Caco-2 (cell line): ENCODE data around the gene EXOC6. TPM values are rescaled to one million over a fixed set of nuclear protein-coding genes. Genes with fewer than 3 reads are reported as not detected.

ENCODE experiments used
- BruUV-seq: library from RNA; stranded (reverse); fragments of 400-500 nt; replicated peaks from 2 replicates; lab custom pipeline; 2021; lab: Mats Ljungman, UMichigan
- CTCF ChIA-PET: fragments of 300-600 bp; sonication (Branson Sonifier 250); formaldehyde crosslinking; loops from one replicate; lab custom pipeline; 2022; ENCODE audit warnings: antibody characterized with exemption; lab: Charles Lee
- POLR2A ChIA-PET: fragments of 300-600 bp; sonication (Branson Sonifier 250); formaldehyde crosslinking; loops from one replicate; lab custom pipeline; 2022; ENCODE audit warnings: antibody characterized with exemption; lab: Charles Lee
- DNase-seq, 2 experiments: peaks; one replicate each; pipeline versions ENCODE4 v3.0.0 to v3.0.0-alpha.2; 2020 to 2022
- H3K27me3 ChIP-seq: replicated peaks from 2 replicates; pipeline ENCODE4 v1.6.0; 2011; ENCODE audit warnings: low read length; ENCODE audit not compliant: control insufficient read depth, insufficient read depth
- H3K36me3 ChIP-seq: 2 replicates; pipeline ENCODE4 v1.5.1; 2011; ENCODE audit warnings: low read length; ENCODE audit not compliant: control insufficient read depth, insufficient read depth
- H3K4me1 ChIP-seq: fragments of 250-450 bp; sonication (Bioruptor Pico); 2 replicates; pipeline ENCODE4 v1.5.1; 2020; ENCODE audit warnings: mild to moderate bottlenecking
- H3K4me3 ChIP-seq: 2 replicates; pipeline ENCODE4 v1.5.1; 2011; ENCODE audit warnings: low read depth, mild to moderate bottlenecking, control low read depth, low read length
- H3K9me3 ChIP-seq: fragments of 250-450 bp; sonication (Bioruptor Pico); 2 replicates; pipeline ENCODE4 v1.5.1; 2020; ENCODE audit warnings: mild to moderate bottlenecking, moderate library complexity
- H3K27ac Mint-ChIP-seq: one replicate; pipeline ENCODE4 v1.8.0; 2022; ENCODE audit warnings: mixed read lengths; ENCODE audit not compliant: unreplicated experiment
- H3K27me3 Mint-ChIP-seq: one replicate; pipeline ENCODE4 v1.8.0; 2022; ENCODE audit warnings: mixed read lengths; ENCODE audit not compliant: insufficient read depth, unreplicated experiment
- H3K36me3 Mint-ChIP-seq: one replicate; pipeline ENCODE4 v1.8.0; 2022; ENCODE audit warnings: mild to moderate bottlenecking, mixed read lengths; ENCODE audit not compliant: insufficient read depth, unreplicated experiment
- H3K4me1 Mint-ChIP-seq: one replicate; pipeline ENCODE4 v1.8.0; 2022; ENCODE audit warnings: low read depth, mixed read lengths; ENCODE audit not compliant: unreplicated experiment
- H3K4me3 Mint-ChIP-seq: one replicate; pipeline ENCODE4 v1.8.0; 2022; ENCODE audit warnings: mild to moderate bottlenecking, moderate library complexity, mixed read lengths; ENCODE audit not compliant: unreplicated experiment
- H3K9me3 Mint-ChIP-seq: one replicate; pipeline ENCODE4 v1.8.0; 2022; ENCODE audit warnings: mixed read lengths; ENCODE audit not compliant: unreplicated experiment
- intact Hi-C: fragments of 100-400 bp; cut with micrococcal nuclease; formaldehyde crosslinking; loops from one replicate; pipeline ENCODE4 v1.10.0; 2022; ENCODE audit not compliant: unreplicated experiment
- total RNA-seq: library from RNA; stranded (reverse); gene quantifications from 2 replicates; pipeline ENCODE4 v1.2.3, GENCODE V29; 2022
- TF ChIP-seq, protein P1 (sequence below), 2 experiments: fragments of 200-600 bp in 1 of 2; IDR thresholded peaks; 1 replicate in 1 of 2; 2 replicates in 1 of 2; pipeline versions ENCODE4 v1.5.1 to v1.8.0; 2011 to 2022; ENCODE audit warnings: antibody characterized with exemption in 1 of 2, control low read depth in 1 of 2, inconsistent platforms in 1 of 2, low read depth in 1 of 2, low read length in 1 of 2, mild to moderate bottlenecking in 1 of 2, moderate library complexity in 1 of 2; ENCODE audit not compliant: insufficient read depth in 1 of 2, severe bottlenecking in 1 of 2, unreplicated experiment in 1 of 2

EXOC6 gene
- total RNA-seq, 1 experiment from 2014 or later, result 12.5 TPM

DNA sequence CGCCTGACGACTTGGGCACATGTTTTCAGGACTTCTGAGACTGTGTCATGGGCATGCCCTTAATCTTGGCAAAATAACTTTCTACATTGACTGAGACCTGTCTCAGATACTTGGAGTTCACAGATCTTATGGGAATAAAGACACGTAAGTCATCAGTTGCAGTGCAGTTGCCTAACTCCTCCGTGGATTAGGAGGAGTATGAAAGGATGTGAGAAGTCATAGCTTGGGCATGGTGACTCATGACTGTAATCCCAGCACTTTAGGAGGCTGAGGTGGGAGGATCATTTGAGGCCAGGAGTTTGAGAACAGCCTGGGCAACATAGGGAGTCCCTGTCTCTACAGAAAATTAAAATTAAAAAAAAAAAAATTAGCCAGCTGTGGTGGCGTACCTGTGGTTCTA, 49.6 kb downstream of the EXOC6 start:
- DNase-seq, result no peak
- BruUV-seq, result no TSS peak
- ChIA-PET POLR2A (no interaction called here), CTCF (no interaction called here)
- H3K36me3 Mint-ChIP-seq, result peaks cover 6% of the 10 kb centered on the region
- H3K4me1 Mint-ChIP-seq, result peaks cover 11% of the 10 kb centered on the region
- no peaks in the 10 kb centered on the region for H3K27me3 Mint-ChIP-seq
- H3K9me3 Mint-ChIP-seq, result no peaks in the 10 kb centered on the region
- H3K9me3 ChIP-seq, result no peaks in the 10 kb centered on the region
- no peak overlapping the region for H3K27ac Mint-ChIP-seq
- H3K27me3 ChIP-seq, result no peaks in the 10 kb centered on the region
- intact Hi-C loops, result no loop called here
- H3K4me1 ChIP-seq, result peaks cover 31% of the 10 kb centered on the region
- H3K4me3 ChIP-seq, result no peak overlapping the region
- no peak overlapping the region for H3K4me3 Mint-ChIP-seq
- no peaks in the 10 kb centered on the region for H3K36me3 ChIP-seq
- TF ChIP-seq, protein P1, sequence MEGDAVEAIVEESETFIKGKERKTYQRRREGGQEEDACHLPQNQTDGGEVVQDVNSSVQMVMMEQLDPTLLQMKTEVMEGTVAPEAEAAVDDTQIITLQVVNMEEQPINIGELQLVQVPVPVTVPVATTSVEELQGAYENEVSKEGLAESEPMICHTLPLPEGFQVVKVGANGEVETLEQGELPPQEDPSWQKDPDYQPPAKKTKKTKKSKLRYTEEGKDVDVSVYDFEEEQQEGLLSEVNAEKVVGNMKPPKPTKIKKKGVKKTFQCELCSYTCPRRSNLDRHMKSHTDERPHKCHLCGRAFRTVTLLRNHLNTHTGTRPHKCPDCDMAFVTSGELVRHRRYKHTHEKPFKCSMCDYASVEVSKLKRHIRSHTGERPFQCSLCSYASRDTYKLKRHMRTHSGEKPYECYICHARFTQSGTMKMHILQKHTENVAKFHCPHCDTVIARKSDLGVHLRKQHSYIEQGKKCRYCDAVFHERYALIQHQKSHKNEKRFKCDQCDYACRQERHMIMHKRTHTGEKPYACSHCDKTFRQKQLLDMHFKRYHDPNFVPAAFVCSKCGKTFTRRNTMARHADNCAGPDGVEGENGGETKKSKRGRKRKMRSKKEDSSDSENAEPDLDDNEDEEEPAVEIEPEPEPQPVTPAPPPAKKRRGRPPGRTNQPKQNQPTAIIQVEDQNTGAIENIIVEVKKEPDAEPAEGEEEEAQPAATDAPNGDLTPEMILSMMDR (IDR thresholded peaks at IDR 0.05; ENCODE audit: insufficient read depth in 1 of 2, low read depth in 1 of 2, low read length in 1 of 2, severe bottlenecking in 1 of 2, unreplicated experiment in 1 of 2), result no peak

DNA sequence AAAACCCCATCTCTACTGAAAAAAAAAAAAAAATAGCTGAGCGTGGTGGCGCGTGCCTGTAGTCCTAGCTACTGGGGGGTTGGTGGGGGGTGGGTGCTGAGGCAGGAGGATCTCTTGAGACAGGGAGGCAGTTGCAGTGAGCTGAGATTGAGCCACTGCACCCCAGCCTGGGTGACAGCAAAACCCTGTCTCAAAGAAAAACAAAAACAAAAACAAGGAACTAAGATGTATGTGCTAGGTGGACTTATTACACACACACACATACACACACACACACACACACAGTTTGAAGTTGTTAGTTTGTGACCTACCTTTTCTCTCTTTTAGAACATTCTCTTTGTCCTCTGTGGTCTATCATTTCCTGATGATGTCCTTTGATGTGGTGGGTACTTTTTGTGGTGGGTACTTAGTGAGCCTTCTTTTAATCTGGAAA, 53.5 kb downstream of the EXOC6 start:
- CTCF ChIA-PET, result interaction anchor here (0.6 kb wide), 1 partner anchor 23 kb away, joined by 5 read pairs; no protein-coding TSS in a partner anchor
- H3K27me3 ChIP-seq, result no peaks in the 10 kb centered on the region
- POLR2A ChIA-PET, result interaction anchor here (0.7 kb wide), 1 partner anchor 548 kb away, joined by 5 read pairs; no protein-coding TSS in a partner anchor

DNA sequence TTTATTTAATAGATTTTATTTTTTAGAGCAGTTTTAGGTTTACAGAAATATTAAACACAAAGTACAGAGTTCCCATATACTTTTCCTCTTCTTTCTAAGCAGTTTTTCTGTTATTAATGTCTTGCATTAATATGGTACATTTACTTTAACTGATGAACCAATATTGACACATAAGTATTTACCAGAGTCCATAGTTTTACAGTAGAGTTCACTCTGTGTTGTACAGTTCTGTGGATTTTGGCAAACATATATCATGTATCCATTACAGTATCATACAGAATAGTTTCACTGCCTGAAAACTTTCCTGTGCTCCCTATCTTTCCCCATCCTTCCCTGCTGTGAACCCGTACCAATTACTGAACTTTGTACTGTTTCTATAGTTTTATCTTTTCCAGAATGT, 55.3 kb downstream of the EXOC6 start:
- Mint-ChIP-seq H3K27me3 (no peaks in the 10 kb centered on the region), H3K9me3 (no peaks in the 10 kb centered on the region), H3K27ac (no peak overlapping the region), H3K4me1 (peaks cover 10% of the 10 kb centered on the region), H3K36me3 (peaks cover 6% of the 10 kb centered on the region), H3K4me3 (no peak overlapping the region)
- peaks cover 5% of the 10 kb centered on the region; the same call in 1 of the 2 replicates for H3K4me1 ChIP-seq
- no peaks in the 10 kb centered on the region for H3K27me3 ChIP-seq
- intact Hi-C loops, result no loop called here
- BruUV-seq, result no TSS peak
- TF ChIP-seq, protein P1 (IDR thresholded peaks at IDR 0.05; ENCODE audit: insufficient read depth in 1 of 2, low read depth in 1 of 2, low read length in 1 of 2, severe bottlenecking in 1 of 2, unreplicated experiment in 1 of 2), result no peak
- H3K9me3 ChIP-seq, result peaks cover 5% of the 10 kb centered on the region; the same call in 1 of the 2 replicates
- ChIA-PET POLR2A (no interaction called here), CTCF (no interaction called here)
- no peaks in the 10 kb centered on the region for H3K36me3 ChIP-seq
- no peak for DNase-seq
- H3K4me3 ChIP-seq, result no peak overlapping the region

More for the DNA sequence above, 53.5 kb downstream of the EXOC6 start:
- Mint-ChIP-seq H3K27ac (no peak overlapping the region), H3K9me3 (no peaks in the 10 kb centered on the region), H3K27me3 (no peaks in the 10 kb centered on the region), H3K36me3 (peaks cover 6% of the 10 kb centered on the region), H3K4me1 (peaks cover 10% of the 10 kb centered on the region), H3K4me3 (no peak overlapping the region)
- Histone ChIP-seq H3K36me3 (no peaks in the 10 kb centered on the region), H3K9me3 (peaks cover 5% of the 10 kb centered on the region; the same call in 1 of the 2 replicates), H3K4me1 (peaks cover 5% of the 10 kb centered on the region; the same call in 1 of the 2 replicates), H3K4me3 (no peak overlapping the region)
- intact Hi-C loops, result no loop called here
- DNase-seq, result no peak
- TF ChIP-seq, protein P1 (IDR thresholded peaks at IDR 0.05; ENCODE audit: insufficient read depth in 1 of 2, low read depth in 1 of 2, low read length in 1 of 2, severe bottlenecking in 1 of 2, unreplicated experiment in 1 of 2), result no peak
- no TSS peak for BruUV-seq
